ES-I3 (cell line): ENCODE results near the gene PTPRU.

ENCODE experiments used
- H3K36me3 ChIP-seq: 2 replicates; pipeline ENCODE4 v1.6.1; 2013; ENCODE audit warnings: mild to moderate bottlenecking, low read length, control low read depth, moderate library complexity; ENCODE audit not compliant: insufficient read depth
- H3K4me1 ChIP-seq: 2 replicates; pipeline ENCODE4 v1.6.1; 2013; ENCODE audit warnings: mild to moderate bottlenecking, control low read depth, low read length; ENCODE audit not compliant: insufficient read depth
- H3K9ac ChIP-seq: 2 replicates; pipeline ENCODE4 v1.6.1; 2013; ENCODE audit warnings: low read depth, mild to moderate bottlenecking, low read length, moderate library complexity
- H3K9me3 ChIP-seq: 2 replicates; pipeline ENCODE4 v1.6.1; 2013; ENCODE audit warnings: mild to moderate bottlenecking, low read length, moderate library complexity; ENCODE audit not compliant: control insufficient read depth, insufficient read depth

The PTPRU gene

DNA sequence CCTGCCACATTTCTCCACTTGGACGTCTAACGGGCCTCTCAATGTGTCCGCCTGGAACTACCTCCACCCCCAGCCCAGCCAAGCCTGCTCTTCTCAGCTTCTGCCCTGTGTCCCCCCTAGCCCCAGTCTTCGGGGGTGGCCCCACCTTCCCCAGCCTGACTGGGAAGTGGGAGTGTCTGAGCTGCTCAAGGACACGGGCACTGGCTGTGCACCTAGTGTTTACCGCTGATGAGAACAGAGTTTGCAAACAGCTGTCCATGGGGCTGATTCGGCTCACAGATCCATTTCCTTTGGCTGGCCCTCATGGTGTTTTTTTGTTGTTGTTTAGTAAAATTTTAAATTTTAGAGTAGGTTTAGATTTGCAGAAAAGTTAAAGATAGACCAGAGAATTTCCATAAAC, 121.1 kb downstream of the PTPRU start:
- Histone ChIP-seq H3K36me3 (no peaks in the 10 kb centered on the region), H3K9me3 (no peaks in the 10 kb centered on the region), H3K4me1 (peaks cover 13% of the 10 kb centered on the region), H3K9ac (no peak overlapping the region)

DNA sequence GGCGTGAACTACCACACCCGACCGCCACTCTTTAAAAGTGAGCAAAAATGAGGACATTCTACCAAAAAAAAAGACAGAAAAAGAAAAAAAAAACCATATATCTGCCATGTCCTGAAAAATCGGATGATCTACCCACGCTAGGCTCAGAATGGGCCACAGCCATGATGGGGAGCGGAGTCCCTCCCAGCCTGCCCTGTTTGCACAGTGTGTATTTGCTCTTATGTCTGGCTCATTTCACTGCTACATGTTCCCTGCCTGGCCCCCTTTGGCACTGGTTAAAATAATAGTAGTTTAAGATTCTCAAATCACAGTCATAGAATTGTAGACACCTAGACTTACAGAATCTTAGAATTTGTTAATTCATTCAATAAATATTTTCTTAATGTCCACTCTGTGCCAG, 121.9 kb downstream of the PTPRU start:
- H3K9ac ChIP-seq = no peak overlapping the region
- H3K36me3 ChIP-seq = no peaks in the 10 kb centered on the region
- H3K9me3 ChIP-seq = no peaks in the 10 kb centered on the region
- H3K4me1 ChIP-seq = peaks cover 13% of the 10 kb centered on the region

DNA sequence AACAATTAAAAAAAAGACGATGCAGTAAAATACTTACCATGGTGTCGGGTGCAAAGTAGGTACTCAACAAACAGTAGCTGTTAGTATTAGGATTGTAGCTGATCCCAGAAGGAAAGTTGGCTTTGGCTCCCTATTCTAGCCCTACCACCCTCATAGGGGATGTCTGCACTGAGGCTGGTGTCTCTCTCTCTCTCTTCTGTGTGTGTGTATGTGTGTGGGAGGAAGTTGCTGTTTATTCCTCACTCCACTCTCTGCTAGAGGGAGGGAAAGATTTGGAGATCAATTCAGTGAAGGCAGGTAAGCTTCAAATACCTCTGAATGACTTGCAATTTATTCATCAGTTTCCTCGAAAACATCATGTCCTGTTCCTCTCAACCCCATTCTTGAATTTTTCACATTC, 124.4 kb downstream of the PTPRU start:
- H3K4me1 ChIP-seq = peaks cover 13% of the 10 kb centered on the region; the same call in 1 of the 2 replicates
- no peaks in the 10 kb centered on the region for H3K9me3 ChIP-seq
- H3K36me3 ChIP-seq = no peaks in the 10 kb centered on the region
- H3K9ac ChIP-seq = no peak overlapping the region

- H3K9ac ChIP-seq = no peak overlapping the region
- H3K4me1 ChIP-seq = peaks cover 13% of the 10 kb centered on the region; the same call in 1 of the 2 replicates
- no peaks in the 10 kb centered on the region for H3K36me3 ChIP-seq
- H3K9me3 ChIP-seq = no peaks in the 10 kb centered on the region
These were observed 125.4 kb downstream of the PTPRU start for GRCh38 chr1:29361686-29362085.

DNA sequence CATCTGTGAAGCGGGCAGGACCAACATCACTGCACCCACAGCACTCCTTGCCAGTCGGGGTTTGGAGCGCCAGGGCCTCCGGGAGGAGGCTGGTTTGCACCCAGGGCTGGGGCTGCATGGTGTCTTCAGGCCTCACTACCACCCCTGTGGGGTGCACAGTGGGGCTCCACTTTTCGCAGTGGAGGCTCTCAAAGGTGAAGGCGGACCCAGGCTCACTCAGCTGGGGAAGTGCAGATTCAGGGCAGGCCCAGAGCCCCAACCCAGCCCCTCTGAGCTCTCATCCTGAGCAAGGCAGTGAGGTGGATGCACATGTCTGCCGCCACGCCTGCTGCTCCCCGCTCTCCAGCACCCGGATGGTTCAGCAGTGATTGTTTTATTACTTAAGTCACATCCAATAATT, 125.8 kb downstream of the PTPRU start:
- Histone ChIP-seq H3K9ac (no peak overlapping the region), H3K4me1 (peaks cover 13% of the 10 kb centered on the region; the same call in 1 of the 2 replicates)

GRCh38 chr1:29362764-29363163, 126.4 kb downstream of the PTPRU start:
- H3K9ac ChIP-seq = no peak overlapping the region
- no peaks in the 10 kb centered on the region for H3K9me3 ChIP-seq
- H3K4me1 ChIP-seq = peaks cover 13% of the 10 kb centered on the region; the same call in 1 of the 2 replicates
- H3K36me3 ChIP-seq = no peaks in the 10 kb centered on the region

More for the DNA sequence above, 125.8 kb downstream of the PTPRU start:
- Histone ChIP-seq H3K36me3 (no peaks in the 10 kb centered on the region), H3K9me3 (no peaks in the 10 kb centered on the region)

- H3K9ac ChIP-seq = no peak overlapping the region
- peaks cover 12% of the 10 kb centered on the region; the same call in 1 of the 2 replicates for H3K4me1 ChIP-seq
- no peaks in the 10 kb centered on the region for H3K9me3 ChIP-seq
- H3K36me3 ChIP-seq = no peaks in the 10 kb centered on the region
These were observed 127.2 kb downstream of the PTPRU start for GRCh38 chr1:29363536-29363935.

DNA sequence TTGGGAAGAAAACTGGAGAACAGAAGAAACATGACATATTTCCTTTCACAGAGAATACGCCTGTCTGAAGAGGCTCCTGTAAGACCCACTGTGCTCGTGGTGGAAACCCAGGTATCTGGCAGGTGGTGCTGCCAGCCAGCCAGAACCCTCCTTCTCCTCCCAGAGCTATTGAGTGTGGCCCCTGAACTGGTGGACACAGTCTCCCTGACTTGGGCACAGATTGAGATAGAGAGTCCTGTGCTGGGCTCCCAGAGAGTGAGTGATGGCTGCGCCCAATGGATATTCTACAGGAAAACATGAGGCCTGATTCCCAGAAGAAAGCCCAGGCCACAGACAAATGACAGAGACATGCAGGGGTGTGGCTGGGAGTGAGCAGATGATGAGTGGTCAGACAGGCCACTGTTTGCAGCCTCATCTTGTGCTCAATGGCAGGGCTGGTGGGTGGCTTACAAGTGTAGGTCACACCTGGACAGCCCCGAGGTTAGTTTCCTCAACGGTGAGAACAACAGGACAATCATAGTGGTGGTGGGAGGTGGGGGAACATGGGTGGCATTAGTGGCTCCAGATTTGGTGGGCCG, 127.9 kb downstream of the PTPRU start:
- Histone ChIP-seq H3K4me1 (peaks cover 6% of the 10 kb centered on the region; the same call in 1 of the 2 replicates), H3K9me3 (no peaks in the 10 kb centered on the region), H3K36me3 (no peaks in the 10 kb centered on the region), H3K9ac (no peak overlapping the region)

DNA sequence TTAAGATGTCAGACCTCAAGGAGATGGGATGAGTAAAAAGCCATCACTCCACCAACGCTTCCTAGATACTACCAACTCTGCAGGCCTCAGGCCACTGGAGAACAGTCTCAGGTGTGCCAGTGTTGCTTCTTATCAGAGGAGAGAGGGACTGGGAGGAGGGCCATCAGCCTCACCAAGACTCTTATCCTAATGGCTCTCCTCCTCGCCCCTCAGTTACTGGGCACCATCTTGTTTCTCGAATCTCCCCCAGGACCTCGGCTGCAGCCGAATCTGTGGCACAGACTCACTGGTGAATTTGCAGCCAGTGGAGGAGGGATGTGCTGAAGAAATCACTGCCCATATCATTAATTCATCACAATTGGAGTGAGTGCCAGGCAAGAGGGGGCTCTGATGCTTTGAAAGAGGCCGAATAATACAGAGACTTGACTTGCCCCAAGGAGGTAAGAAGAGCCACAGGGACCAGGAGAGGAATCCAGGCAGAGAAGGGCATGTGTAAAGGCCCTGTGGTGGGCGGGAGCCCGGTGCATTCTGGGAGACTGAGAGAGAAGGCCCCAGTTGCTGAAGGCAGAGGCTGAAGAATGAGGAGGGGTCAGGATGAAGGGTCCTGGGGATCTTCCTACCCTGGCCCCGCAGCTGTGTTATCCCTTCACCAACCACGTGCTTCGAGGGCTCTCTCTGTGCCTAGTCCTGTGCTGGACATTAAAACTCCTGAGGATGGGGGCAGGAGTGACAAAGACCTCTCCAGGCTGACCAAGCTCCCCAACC, 129.8 kb downstream of the PTPRU start:
- Histone ChIP-seq H3K9me3 (no peaks in the 10 kb centered on the region), H3K36me3 (no peaks in the 10 kb centered on the region), H3K4me1 (0 out of 2 replicates have a peak, but pooled peaks cover under 1% of the 10 kb centered on the region), H3K9ac (no peak overlapping the region)

DNA sequence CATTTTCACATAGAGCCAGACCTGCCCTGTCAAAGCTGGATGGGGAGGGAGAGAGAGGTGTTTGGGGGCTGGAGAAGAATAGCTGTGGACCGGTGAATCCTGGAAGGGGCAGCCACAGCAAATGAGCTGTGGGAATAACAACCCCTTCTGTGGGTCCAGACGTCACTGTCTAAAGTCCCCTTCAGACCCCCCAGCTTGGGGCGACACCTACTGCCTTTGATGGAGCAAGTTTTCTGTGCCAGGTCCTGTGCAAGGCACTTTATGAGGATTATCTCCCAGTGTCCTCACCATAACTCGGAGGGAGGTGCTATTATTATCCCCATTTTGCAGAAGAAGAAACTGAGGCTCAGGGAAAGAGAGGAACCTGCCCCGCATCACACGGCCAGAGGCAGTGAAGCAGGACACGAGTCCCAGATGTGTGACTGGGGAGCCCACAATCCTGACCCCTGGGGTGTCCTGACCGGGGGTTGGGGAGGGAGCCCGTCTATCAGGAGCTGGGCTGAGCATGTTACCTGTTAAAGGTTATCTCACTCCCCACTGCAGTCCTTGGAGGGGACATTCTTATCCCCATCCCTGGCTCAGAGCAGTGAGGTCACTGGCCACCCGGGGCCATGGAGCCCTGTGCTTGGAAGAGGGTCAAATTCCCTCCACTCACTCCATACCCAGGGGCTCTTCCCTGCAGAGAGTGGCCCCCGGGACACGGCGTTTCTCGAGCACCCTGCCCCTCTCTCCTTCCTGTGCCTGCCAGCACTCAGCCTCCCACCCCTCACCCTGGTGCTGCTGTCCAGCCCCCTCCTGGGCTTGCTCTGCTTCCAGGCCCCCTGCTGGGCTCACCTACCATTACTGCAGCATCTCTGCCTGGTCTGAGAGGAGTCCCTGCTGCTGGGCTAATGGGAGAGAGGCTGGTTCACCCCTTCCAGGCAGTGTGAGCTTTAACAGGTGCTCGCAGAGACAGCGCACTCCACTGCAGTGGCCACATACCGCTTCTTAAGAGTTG, 132.9 kb downstream of the PTPRU start:
- Histone ChIP-seq H3K4me1 (no peaks in the 10 kb centered on the region), H3K9ac (no peak overlapping the region), H3K36me3 (no peaks in the 10 kb centered on the region), H3K9me3 (no peaks in the 10 kb centered on the region)

DNA sequence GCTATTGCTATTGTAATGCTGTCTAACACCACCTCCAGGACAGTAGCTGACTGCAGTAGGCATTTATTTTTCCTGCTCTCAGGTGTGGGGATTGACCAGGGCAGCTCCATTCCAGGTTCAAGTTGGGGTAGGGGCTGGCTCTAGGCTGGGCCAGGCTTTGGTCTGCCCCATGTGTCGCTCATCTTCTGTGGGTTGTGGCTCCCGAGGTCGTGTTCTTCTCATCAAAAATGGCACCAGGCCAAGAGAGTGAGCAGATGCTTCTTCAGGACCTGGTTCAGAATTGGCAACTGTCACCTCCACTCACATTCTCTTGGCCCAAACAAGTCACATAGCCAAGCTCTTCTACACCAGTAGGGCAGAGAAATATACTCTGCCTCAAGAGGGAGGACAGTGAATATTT, 133.7 kb downstream of the PTPRU start:
- no peaks in the 10 kb centered on the region for H3K4me1 ChIP-seq
- no peak overlapping the region for H3K9ac ChIP-seq
- H3K36me3 ChIP-seq = no peaks in the 10 kb centered on the region
- H3K9me3 ChIP-seq = no peaks in the 10 kb centered on the region

- Histone ChIP-seq H3K36me3 (no peaks in the 10 kb centered on the region), H3K9me3 (no peaks in the 10 kb centered on the region), H3K4me1 (no peaks in the 10 kb centered on the region), H3K9ac (no peak overlapping the region)
These were observed 135.0 kb downstream of the PTPRU start for GRCh38 chr1:29371332-29371731.

GRCh38 chr1:29372108-29372507, 135.8 kb downstream of the PTPRU start:
- H3K4me1 ChIP-seq = no peaks in the 10 kb centered on the region
- H3K36me3 ChIP-seq = no peaks in the 10 kb centered on the region
- H3K9me3 ChIP-seq = no peaks in the 10 kb centered on the region
- no peak overlapping the region for H3K9ac ChIP-seq
